ENCODE results near the gene AK2. TPM values are rescaled to one million over a fixed set of nuclear protein-coding genes. Genes with fewer than 3 reads are reported as not detected.
"Not testable (repeated sequence)": the region's sequence is repeated elsewhere in the genome, so short reads cannot be mapped to it uniquely, and the experiment has no call there.

AK2 gene
- total RNA-seq, 1 experiment from 2014 or later = 191 TPM

DNA sequence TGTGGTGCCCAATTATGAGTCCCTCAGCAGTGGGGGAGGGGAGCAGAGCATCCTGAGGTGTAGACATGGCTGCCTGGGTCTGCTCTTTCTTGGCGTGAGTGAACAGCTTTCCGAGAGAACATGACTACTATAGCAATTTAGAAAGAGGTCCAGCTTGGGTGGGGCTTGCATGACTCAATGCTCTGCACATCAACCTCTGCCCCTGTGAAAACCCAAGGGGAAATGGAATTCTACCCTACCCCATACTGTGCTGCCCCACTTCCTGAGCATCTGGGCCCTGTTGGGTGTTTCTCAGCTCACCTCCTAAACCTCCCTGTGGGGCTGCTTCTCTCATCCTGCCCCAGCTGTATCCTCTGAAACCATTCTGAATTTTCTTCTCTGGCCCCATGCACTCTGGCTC is 36.0 kb upstream of the AK2 start:
- no peaks in the 10 kb centered on the region for H4K20me1 ChIP-seq (ENCODE audit: insufficient read depth)
- peaks cover 10% of the 10 kb centered on the region for H3F3A ChIP-seq (ENCODE audit: insufficient read depth, low read depth)
- H3K9me3 ChIP-seq (ENCODE audit: insufficient read depth, low read depth) = no peaks in the 10 kb centered on the region
- H3K27me3 ChIP-seq (ENCODE audit: insufficient read depth, low read depth) = no peaks in the 10 kb centered on the region
- H2AFZ ChIP-seq = no peak overlapping the region
- no TSS peak for BruUV-seq (replicated peaks)
- DNase-seq = no peak
- H3K27ac ChIP-seq = no peak overlapping the region
- no peak overlapping the region for H3K4me3 ChIP-seq
- intact Hi-C loops (cut with micrococcal nuclease; ENCODE audit: unreplicated experiment) = no loop called here
- CTCF ChIA-PET = no interaction called here
- H3K4me2 ChIP-seq = no peak overlapping the region
- H3K36me3 ChIP-seq (ENCODE audit: low read depth) = no peaks in the 10 kb centered on the region
- no peaks in the 10 kb centered on the region for H3K79me2 ChIP-seq (ENCODE audit: low read depth)
- TF ChIP-seq, protein P1, sequence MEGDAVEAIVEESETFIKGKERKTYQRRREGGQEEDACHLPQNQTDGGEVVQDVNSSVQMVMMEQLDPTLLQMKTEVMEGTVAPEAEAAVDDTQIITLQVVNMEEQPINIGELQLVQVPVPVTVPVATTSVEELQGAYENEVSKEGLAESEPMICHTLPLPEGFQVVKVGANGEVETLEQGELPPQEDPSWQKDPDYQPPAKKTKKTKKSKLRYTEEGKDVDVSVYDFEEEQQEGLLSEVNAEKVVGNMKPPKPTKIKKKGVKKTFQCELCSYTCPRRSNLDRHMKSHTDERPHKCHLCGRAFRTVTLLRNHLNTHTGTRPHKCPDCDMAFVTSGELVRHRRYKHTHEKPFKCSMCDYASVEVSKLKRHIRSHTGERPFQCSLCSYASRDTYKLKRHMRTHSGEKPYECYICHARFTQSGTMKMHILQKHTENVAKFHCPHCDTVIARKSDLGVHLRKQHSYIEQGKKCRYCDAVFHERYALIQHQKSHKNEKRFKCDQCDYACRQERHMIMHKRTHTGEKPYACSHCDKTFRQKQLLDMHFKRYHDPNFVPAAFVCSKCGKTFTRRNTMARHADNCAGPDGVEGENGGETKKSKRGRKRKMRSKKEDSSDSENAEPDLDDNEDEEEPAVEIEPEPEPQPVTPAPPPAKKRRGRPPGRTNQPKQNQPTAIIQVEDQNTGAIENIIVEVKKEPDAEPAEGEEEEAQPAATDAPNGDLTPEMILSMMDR (conservative IDR thresholded peaks at IDR 0.05) = no peak
- H3K9me2 ChIP-seq (ENCODE audit: insufficient read depth) = no peaks in the 10 kb centered on the region
- peaks cover 11% of the 10 kb centered on the region for H3K4me1 ChIP-seq (replicated peaks; ENCODE audit: insufficient read depth)
- POLR2A ChIA-PET (ENCODE audit: unreplicated experiment) = no interaction called here

DNA sequence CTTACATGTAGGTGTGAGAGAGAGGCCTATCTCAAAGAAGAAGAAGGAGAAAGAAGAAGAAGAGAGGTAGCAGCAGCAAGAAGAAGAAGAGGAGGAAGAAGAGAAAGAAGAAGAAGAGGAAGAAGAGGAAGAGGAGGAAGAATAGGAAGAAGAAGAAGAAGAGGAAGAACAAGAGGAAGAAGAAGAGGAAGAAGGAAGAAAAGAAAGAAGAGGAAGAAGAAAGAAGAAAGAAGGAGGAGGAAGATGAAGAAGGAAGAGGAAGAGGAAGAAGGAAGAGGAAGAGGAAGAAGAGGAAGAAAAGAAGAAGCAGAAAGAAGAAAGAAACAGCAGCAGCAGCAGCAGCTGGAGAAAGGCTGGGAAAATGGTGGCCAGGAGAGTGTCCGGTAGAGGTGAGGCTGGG is 33.9 kb upstream of the AK2 start:
- Histone ChIP-seq H3F3A (ENCODE audit: insufficient read depth, low read depth) (peaks cover 10% of the 10 kb centered on the region), H3K27me3 (ENCODE audit: insufficient read depth, low read depth) (no peaks in the 10 kb centered on the region), H3K36me3 (ENCODE audit: low read depth) (no peaks in the 10 kb centered on the region), H2AFZ (no peak overlapping the region), H3K4me1 (replicated peaks; ENCODE audit: insufficient read depth) (peaks cover 19% of the 10 kb centered on the region), H3K9me2 (ENCODE audit: insufficient read depth) (no peaks in the 10 kb centered on the region), H3K79me2 (ENCODE audit: low read depth) (no peaks in the 10 kb centered on the region), H3K9me3 (ENCODE audit: insufficient read depth, low read depth) (no peaks in the 10 kb centered on the region), H3K27ac (no peak overlapping the region), H3K4me3 (no peak overlapping the region), H3K4me2 (no peak overlapping the region), H4K20me1 (ENCODE audit: insufficient read depth) (no peaks in the 10 kb centered on the region)
- POLR2A ChIA-PET (ENCODE audit: unreplicated experiment) = no interaction called here
- no peak for DNase-seq
- intact Hi-C loops (cut with micrococcal nuclease; ENCODE audit: unreplicated experiment) = no loop called here
- no peak for TF ChIP-seq EZH2 (IDR thresholded peaks at IDR 0.05; ENCODE audit: low read depth)
- TF ChIP-seq, protein P1 (conservative IDR thresholded peaks at IDR 0.05) = no peak
- CTCF ChIA-PET = no interaction called here
- no TSS peak for BruUV-seq (replicated peaks)

DNA sequence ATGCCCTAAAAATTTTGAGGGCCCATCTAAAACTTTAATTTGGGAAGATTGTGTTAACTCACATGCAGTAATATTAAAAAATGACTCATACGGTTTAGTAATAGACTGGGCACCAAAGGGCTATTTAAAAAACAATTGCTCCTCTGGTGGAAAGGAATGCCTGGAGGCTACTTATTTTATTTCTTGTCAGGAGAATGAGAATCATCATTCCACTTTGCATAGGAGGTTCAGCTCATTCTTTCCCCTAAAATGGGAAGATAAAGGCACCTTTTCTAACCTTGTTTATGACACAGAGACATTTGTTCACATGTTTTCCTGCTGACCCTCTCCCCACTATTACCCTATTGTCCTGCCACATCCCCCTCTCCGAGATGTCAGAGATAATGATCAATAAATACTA is 31.4 kb upstream of the AK2 start:
- H3K79me2 ChIP-seq (ENCODE audit: low read depth); H3K27me3 ChIP-seq (ENCODE audit: insufficient read depth, low read depth); H3F3A ChIP-seq (ENCODE audit: insufficient read depth, low read depth); H2AFZ ChIP-seq; DNase-seq; H4K20me1 ChIP-seq (ENCODE audit: insufficient read depth); H3K4me3 ChIP-seq; CTCF ChIA-PET; H3K36me3 ChIP-seq (ENCODE audit: low read depth); intact Hi-C loops (cut with micrococcal nuclease; ENCODE audit: unreplicated experiment); BruUV-seq (replicated peaks); H3K9me3 ChIP-seq (ENCODE audit: insufficient read depth, low read depth); H3K27ac ChIP-seq; H3K9me2 ChIP-seq (ENCODE audit: insufficient read depth): not testable (repeated sequence)
- POLR2A ChIA-PET (ENCODE audit: unreplicated experiment) = interaction anchor here (0.5 to 0.8 kb wide), 2 partner anchors 178 to 637 kb away, joined by 3 to 15 read pairs; no protein-coding TSS in a partner anchor
- H3K4me2 ChIP-seq = peak overlapping the region; percentile 33; the same call in 1 of the 2 replicates
- H3K4me1 ChIP-seq (replicated peaks; ENCODE audit: insufficient read depth) = peaks cover 19% of the 10 kb centered on the region

DNA sequence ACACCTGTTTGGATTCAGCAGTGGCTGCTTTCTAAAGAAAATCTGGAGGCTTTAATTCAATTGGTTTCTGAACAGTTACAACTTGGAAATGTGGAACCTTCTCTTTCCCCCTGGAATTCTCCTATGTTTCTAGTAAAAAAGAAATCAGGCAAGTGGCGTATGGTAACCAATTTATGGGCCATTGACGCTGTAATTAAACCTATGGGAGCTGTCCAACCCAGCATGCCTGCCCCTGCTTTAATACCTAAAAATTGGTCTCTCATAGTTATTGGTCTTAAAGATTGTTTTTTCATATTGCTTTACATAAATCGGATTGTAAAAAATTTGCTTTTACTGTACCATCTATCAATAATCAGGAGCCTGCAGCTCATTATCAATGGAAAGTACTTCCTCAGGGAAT is 29.8 kb upstream of the AK2 start:
- DNase-seq; H2AFZ ChIP-seq; intact Hi-C loops (cut with micrococcal nuclease; ENCODE audit: unreplicated experiment); H3K36me3 ChIP-seq (ENCODE audit: low read depth); H3F3A ChIP-seq (ENCODE audit: insufficient read depth, low read depth); H3K4me3 ChIP-seq; H3K27ac ChIP-seq; H3K4me2 ChIP-seq; H3K79me2 ChIP-seq (ENCODE audit: low read depth); POLR2A ChIA-PET (ENCODE audit: unreplicated experiment); BruUV-seq (replicated peaks); H4K20me1 ChIP-seq (ENCODE audit: insufficient read depth); H3K27me3 ChIP-seq (ENCODE audit: insufficient read depth, low read depth); CTCF ChIA-PET; H3K9me2 ChIP-seq (ENCODE audit: insufficient read depth); H3K9me3 ChIP-seq (ENCODE audit: insufficient read depth, low read depth): not testable (repeated sequence)
- peaks cover 19% of the 10 kb centered on the region for H3K4me1 ChIP-seq (replicated peaks; ENCODE audit: insufficient read depth)
